Cortex of kidney (tissue), 1 donor: ENCODE results near the gene LMAN2.
"Not testable (repeated sequence)": the region's sequence is repeated elsewhere in the genome, so short reads cannot be mapped to it uniquely, and the experiment has no call there.

Experiments used
- DNase-seq: peaks from one replicate; lab custom pipeline; 2025; lab: John Stamatoyannopoulos, UW

Gene LMAN2

DNA sequence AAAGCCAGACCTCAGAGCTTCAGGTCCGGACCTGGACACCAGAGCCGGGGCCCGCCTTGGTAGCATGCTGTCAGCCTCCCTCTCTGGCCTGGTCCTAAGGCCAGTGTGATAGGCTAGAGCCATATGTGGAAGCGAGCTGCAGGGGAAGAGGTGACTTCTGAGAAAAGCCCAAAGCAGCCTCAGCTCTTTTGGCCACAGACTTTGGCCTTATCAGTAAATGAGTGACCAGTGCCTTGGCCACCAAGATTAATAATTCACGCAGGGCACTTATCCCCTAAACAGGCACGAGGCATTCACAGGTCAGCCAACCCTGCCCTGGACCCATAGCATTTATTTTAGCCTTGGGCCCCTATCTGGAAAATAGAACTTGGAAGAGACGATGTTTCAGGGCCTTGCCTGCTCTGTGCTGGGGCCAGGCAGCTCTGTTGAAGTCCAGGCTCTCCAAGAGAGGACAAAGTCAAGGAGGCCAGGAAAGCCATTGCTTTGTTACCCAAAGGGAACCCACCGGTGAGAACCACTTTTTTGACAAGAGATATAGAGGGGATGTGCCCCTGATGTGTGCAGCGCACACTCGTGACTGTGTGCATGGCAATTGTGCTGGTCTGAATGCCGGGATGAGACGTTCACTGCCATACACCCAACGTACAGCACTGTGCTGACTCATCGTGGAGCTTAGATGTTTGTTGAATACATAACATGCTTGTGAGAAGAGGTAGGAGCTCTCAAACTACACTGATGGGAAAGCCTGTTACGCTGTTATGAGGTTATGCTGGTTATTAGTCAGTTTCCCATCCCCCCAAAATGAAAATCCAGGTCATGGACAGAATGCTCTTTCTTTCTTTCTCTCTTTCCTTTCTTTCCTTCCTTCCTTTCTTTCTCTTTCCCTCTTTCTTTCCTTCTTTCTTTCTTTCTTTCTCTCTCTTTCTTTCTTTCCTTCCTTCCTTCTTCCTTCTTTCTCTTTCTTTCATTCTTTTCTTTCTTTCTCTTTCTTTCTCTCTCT lies 27.7 kb upstream of the LMAN2 start:
- no peak for DNase-seq

DNA sequence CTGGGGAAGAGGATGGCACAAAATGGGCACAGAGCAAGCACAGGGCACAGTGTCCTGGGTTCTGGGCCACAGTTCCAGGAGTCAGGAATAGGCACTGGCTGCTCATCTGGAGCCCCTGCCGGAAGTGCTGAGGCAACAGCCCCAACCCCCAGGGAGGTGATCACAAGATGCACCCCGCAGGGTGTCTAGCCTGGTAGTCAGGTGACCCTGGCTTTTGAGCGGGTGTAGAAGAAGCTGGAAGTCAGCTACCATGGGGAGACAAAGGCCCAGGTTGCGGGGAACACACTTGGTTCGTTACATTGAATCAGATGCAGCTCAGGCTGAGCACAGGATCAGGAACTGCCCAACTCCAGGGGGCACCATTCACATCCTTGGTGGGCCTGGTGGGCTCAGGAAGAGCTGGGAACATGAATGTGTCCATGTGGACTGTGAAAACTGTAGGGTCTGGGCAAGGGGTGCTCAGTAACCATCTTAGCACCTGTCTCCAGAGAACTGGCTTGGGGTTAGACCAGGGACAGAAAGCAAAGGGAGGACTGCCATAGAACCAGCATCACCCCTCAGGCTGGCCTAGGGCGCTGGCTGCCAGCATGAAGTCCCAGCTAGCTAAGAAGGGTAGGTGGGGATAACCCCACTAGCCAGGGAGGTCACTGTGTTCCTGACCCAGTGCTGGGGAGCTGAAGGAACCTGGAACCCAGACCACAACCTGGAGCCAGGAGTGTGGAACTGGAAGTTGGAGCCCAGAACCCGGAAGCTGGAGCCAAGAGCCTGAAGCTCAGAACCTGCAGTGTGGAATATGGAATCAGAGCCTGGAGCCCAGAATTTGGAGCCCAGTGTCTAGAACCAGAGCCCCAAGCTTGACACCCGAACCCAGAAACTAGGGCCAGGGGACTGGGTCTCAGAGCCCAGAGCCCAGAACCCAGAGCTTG lies 26.6 kb upstream of the LMAN2 start:
- DNase-seq = no peak

DNA sequence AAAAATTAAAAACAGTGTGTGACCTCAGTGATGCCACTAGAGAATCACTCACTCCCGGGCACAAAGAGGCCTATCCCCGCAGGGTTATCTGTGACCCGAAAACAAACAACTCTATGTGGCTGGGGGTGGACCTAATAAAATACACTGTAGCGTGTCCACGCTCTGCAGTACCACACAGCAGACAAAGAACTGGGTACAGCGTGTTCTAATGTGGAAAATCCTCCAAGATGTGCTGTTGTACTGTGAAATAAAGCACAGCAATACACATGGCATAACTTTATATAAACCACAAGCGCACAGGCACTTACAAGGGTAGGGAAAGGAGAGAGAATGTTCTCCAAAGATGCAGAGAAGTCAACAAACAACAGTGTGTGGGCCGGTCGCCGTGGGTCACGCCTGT lies 24.6 kb upstream of the LMAN2 start:
- no peak for DNase-seq

DNA sequence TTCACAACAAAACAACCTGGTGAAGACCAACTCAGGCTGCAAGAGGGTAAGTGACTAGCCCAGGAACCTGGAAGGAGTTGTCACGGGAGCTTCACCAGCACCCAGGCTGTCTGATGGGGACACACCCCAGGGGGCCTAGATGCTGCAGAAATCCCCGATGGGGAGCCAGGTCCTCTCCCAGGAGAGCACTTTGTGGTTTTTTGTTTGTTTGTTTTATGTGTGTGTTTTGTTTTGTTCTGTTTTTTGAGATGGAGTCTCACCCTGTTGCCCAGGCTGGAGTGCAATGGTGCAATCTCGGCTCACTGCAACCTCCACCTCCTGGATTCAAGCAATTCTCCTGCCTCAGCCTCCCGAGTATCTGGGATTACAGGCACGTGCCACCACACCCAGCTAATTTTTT lies 24.0 kb upstream of the LMAN2 start:
- not testable (repeated sequence) for DNase-seq

DNA sequence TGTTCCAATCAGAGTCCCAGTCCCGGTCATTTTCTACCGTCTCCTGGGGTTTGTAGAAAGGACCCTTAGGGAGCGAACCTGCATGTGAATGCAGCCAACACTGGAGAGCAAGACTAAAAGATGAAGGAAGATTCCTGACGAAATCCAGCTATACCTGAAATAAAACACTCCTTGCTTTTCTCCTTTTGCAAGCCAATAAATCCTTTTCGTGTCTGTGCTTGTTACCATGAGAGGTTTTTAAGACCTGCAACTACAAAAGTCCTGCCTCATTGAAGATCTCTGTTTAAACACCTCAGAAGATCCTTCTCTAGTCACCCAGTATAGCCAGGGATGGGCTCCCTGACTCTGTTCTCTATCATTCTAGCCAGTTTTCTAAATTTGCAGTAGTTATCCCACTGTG lies 22.7 kb upstream of the LMAN2 start:
- no peak for DNase-seq

DNA sequence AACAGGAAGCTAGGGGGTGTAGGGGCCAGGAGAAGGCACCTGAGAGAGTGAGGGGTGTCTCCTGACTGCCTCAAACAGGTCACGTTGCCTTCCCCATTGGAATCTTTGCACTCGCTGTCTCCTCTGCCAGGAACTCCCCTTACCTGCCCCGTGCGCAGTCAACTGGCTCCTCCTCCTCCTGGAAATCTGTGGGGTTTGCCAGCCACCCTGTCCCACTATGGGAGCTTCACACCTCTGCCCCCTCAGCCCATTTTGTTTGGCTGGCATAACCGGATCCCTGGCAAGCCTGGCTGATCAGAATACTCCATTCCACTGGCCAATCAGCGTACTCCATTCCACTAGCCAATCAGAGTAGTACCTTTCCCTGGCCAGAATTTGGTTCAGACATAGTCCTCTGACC lies 22.3 kb upstream of the LMAN2 start:
- DNase-seq = no peak

DNA sequence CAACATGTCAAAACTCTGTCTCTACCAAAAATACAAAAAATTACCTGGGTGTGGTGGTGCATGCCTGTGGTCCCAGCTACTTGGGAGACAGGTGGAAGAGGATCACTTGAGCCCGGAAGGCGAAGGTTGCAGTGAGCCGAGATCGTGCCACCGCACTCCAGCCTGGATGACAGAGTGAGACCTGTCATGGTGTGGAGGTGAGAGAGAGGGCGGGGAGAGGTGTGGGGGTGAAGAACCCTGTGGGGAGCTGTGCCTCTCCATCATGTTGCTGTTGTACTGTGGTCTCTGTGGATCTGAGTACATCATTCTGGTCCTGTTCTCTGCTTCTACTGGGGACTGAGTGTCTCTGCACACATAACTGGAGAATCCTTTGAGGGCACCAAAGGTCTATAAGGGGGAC lies 21.4 kb upstream of the LMAN2 start:
- no peak for DNase-seq

DNA sequence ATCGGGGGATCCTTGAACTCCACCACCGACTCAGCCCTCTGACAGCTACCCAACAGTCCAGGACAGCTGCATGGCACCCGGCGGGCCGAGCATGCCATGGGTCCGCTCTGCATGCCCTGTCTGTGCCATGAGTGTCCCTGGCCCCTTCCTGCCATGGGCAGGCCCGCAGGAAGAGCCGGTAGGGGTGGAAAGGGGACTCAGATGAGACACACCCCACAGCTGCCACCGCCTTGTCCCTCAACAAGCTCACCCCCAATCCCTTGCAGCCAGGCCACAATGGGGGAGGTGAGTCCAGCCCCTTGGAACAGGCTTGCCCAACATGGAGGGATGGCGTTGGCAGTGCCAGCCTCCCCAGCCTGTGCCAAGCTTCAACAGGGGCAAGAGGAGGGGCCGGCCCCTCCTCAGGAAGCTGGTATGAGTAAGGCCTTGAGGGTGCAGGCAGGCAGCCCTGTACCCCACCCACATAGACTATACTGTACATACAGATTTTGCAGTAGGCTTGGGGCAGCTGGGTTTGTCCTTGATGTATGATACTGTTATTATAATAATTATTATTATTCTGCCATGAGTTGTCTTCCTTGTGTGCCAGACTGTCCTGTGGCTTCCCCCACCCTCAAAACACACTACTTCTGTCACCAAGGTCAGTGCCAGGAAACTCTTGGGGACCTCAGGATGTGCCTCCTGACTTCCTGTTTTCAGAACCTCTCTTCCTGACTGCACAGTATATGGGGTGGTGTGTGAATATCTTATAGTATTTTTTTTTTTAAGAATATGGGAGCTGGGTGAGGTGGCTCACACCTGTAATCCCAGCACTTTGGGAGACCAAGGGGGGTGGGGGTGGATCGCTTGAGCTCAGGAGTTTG lies 20.8 kb upstream of the LMAN2 start:
- DNase-seq = no peak

DNA sequence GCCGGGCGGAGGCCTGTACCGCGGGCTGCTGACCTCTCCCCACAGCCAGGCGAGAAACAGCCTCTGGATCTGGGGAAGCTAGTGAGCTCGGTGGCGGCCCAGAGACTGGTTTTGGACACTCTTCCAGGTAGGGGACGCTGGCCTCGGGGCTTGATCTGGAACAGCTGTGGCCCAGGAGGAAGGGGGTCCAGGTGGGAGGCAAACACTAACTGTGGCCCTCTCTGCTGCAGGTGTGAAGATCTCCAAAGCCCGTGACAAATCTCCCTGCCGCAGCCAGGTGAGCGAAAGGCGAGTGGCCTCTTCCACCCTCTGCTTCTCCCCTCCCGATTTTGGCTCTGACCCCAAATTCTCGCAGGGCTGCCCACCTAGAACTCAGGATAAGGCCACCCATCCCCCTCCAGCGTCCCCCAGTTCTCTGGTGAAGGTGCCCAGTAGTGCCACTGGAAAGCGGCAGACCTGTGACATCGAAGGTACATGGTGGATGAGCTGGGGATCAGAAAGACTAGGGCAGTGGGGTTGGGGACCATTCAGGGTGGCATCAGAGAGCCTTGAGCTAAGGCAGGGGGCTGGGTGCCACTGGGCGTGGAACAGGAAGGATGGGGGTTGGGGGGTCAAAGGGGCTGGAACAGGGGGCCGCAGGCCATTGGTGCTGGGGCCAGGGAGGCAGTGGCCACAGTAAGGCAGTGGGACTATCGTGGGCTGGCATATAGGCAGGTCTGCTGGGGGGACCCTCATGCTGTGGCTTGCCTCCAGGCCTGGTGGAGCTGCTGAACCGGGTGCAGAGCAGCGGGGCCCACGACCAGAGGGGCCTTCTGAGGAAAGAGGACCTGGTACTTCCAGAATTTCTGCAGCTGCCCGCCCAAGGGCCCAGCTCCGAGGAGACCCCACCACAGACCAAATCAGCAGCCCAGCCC lies 19.9 kb upstream of the LMAN2 start:
- no peak for DNase-seq

DNA sequence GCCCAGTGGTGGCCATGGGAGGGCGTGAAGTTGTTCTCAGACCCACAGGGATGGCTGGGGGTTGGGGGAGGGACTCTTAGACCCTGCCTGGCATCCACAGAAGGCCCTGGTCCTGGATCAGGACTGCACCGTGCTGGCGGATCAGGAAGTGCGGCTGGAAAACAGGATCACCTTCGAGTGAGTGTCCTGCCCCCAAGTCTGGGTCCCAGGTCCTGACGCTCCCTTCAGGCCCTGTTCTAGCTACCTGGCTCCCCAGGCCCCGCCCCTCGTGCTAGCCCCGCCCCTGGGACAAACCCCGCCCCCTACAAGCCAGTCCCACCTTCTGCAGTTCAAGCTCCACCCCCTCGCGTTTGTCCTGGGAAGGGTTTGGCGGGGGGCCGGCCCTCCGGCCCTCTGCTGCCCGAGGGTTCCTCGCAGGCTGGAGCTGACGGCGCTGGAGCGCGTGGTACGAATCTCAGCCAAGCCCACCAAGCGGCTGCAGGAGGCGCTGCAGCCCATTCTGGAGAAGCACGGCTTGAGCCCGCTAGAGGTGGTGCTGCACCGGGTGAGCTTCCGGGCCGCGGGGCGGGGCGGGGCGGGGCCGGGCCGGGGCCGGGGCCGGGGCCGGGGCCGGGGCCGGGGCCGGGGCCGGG lies 19.1 kb upstream of the LMAN2 start:
- no peak for DNase-seq

DNA sequence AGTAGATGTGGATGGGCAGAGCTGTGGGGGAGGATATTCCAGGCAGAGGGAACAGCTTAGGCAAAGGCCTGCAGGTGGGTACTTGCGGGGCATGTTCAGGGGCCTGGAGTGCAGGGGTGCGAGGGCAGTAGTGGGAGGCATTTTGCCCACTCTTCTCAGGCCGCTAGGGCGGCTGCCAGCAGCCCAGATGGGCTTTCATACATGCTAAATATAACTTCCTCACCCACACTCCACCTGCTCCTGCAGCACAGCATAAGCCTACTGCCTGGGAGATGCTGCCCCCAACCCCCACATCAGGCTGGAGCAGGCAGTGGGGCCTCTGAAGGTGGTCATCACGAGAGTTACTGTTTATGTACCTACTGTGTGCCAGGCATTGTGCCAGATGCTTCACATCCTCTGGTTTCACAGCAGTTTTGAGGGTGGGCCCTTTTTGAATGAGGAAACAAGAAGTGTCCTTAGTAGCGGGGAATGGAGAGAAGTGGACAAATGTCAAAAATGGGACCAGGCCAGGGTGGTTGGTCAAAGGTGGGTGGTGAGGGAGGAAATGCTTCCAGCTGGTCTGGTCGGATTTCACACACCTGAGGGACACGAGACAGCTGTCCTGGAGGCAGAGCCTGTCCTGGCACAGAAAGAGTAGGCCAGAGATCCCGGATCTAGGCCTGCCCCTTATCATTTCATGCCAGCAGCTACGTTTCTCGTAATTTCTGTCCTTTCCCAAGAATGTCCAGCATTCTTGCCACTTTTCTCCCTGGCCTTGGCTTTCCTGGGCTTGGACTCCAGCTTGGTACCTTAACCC lies 18.4 kb upstream of the LMAN2 start:
- no peak for DNase-seq

DNA sequence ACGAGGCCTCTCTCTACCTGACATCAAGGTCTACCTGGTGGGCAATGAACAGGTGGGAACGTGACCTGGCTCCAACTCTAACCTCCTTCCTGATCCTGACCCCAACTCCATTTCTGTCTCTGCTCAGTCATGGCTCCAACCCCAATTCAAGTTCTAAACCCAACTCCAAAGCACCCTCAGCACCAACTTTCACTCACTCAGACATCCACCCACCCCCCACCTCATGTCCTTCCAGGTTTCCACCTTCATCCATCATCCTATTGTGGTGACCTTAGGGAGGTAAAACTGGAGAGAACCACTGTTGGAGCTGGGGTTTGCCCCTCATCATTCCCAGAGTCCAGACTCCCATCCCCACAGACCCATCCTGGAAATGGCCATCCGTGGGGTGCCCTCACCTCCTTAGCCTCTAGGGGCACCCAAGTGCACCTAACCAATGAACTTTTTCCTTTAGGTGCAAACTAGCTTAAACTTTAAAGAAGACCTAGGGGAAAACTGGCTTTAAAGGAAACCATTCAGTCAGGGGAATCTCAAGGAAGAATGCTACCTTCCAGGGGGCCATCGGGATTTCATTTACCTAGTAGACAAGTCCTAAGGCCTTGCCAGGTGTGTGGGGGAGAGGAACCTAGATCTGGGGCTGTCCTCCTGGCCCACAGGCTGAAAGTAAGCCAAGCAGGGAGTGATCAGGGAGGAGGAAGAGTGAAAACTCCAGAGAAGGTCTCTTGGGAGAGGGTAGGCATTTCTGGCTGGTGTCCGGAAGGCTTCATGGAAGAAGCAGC lies 17.6 kb upstream of the LMAN2 start:
- no peak for DNase-seq

DNA sequence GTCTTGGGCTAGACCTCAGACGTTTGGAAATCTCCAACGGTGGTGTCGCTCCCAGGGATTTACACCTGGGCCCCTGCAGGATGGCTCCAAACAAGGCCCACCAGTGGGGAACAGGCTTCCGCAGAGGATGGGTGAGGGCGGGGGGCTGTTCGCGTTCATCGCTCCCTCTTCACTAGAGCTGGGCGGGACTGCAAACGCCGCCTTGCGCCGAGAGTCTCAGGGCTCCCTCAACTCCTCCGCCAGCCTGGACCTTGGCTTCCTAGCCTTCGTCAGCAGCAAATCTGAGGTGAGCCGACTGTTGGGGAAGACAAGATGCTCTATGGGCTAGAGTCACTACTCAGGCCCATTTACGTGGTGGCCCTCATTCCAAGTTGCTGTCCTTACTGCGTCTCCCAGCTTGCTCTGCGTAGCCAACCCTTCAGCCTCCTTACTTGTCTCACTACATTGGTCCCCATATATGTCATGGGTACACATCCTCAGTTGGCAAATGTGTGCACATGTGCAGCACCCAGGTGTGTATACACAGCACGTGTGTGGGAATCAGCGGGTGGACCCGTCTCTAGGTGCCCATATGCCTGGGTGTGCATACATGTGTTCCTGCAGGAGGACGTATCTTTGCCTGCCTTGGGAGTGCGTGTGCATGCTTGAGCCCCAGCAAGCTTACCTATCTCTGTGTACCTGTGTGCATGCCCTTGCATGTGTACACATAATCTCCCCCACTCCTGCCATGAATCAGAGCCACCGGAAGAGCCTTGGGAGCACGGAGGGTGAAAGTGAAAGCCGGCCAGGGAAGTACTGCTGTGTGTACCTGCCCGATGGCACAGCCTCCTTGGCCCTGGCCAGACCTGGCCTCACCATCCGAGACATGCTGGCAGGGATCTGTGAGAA lies 16.8 kb upstream of the LMAN2 start:
- DNase-seq = no peak

DNA sequence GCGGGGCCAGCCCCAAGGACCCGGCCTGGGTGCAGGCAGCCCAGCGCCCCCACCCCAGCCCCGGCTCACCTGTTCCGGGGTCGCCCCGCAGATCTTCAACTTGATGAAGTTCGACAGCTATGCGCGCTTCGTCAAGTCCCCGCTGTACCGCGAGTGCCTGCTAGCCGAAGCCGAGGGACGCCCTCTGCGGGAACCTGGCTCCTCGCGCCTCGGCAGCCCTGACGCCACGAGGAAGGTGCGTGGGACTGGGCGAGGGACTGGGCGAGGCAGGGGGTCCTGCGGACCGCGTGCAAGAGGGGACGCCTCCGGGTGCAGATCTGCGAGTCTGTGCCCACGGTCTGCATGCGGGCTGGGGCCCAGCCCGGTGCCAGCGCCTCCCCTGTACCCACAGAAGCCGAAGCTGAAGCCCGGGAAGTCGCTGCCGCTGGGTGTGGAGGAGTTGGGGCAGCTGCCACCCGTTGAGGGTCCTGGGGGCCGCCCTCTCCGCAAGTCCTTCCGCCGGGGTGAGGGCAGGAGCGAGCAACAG lies 15.9 kb upstream of the LMAN2 start:
- DNase-seq = no peak

DNA sequence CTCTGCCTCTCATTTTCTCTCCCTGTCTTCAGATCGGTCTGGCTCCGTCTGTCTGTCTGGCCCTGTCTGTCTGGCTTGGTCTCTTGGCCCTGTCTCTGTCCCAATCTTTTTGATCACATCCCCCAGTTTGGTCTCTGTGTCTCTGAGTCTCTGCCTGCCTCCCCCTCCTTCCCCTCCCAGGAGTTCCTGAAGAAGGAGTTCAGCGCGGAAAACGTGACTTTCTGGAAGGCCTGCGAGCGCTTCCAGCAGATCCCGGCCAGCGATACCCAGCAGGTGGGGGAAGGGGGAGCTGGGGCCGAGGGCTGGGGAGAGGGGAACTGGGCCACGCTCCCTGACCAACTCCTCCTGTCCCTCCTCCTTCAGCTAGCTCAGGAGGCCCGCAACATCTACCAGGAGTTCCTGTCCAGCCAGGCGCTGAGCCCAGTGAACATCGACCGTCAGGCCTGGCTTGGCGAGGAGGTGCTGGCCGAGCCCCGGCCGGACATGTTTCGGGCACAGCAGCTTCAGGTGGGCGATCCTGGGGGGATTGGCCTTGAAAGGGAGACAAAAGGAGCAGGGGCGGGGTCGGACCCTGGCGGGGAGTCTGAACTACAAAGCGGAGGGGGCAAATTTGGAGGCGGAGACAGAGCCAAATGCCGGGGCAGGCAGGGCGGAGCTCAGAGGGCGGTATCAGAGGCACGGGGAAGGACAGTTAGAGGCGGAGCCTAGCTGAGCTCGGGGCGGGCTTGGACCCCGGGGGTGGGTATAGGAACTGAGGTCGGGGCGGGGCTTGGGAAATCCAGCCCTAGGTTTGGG lies 15.3 kb upstream of the LMAN2 start:
- no peak for DNase-seq

DNA sequence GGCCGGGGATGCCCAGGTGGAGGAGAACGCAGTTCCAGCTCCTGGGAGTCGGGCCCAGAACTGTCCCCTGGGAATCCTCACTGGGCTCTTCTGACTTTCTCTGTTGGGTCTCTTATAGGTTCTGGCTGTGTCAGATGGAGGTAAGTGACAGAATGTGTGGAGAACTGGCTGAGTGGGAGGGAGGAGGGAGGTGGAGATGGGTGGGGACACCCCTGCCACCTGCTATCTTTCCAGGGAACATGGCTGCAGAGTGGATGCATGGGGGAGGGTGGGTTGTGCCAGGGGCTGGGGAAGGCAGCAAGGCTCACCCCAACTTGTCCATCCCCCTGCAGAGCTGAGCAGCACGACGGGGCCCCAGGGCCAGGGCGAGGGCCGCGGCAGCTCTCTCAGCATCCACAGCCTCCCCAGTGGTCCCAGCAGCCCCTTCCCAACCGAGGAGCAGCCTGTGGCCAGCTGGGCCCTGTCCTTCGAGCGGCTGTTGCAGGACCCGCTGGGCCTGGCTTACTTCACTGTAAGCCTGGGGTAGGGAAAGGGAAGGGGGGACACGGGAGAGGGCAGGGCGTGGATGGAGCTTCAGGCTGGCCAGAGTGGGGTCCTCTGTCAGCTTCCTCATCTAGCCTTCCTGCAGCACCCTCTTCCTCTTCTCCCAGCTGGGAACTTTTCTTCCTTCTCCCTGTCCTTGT lies 14.5 kb upstream of the LMAN2 start:
- DNase-seq = no peak
